GM21737 (cell line): ENCODE data around the gene CA6.
"Not testable (repeated sequence)": the region's sequence is repeated elsewhere in the genome, so short reads cannot be mapped to it uniquely, and the experiment has no call there.

Experiments
- ATAC-seq: cut with Tn5 transposase; IDR thresholded peaks from one replicate; pipeline ENCODE4 v1.9.1; 2021; ENCODE audit warnings: mild to moderate bottlenecking, moderate library complexity; ENCODE audit not compliant: unreplicated experiment

Gene CA6

DNA sequence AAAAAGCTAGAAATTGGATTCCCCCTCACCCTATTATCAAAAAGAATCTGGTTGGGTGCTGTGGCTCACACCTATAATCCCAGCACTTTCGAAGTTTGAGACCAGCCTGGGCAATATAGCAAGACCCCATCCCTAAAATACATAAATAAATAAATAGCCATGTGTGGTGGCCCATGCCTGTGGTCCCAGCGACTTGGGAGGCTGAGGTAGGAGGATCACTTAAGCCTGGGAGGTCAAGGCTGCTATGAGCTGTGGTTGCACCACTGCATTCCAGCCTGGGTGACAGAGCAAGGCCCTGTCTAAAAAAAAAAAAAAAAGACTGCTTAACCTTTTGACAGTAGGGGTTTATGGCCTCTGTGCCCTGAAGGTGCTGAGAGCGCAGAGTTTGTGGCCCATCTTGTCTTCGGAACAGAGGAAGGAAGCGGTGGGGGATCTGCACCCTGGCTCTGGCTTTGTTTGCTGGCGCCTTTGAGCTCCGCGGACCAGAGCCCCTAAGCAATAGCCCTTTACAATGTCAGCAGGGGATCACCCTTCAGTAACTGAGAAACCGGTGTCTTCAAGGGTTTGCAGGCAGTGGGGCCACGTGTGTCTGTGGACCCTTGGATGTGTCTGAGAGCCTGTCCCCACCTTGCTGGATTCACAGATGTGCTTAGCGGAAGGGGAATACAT is 58.5 kb downstream of the CA6 start:
- ATAC-seq = no peak

GRCh38 chr1:9004700-9005394 is 59.2 kb downstream of the CA6 start:
- no peak for ATAC-seq

DNA sequence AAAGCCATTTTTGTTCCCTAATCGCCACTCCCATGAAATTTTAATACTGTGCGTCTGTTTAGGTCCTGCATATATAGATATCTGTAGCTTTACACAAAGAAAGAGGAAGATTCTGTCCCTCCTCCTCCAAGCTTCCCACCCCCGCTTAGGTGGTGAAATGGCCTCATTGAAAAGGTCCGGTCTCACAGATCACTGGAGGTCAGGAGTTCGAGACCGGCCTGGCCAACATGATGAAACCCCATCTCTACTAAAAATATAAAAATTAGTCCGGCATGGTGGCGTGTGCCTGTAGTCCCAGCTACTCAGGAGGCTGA is 59.7 kb downstream of the CA6 start:
- ATAC-seq = no peak

DNA sequence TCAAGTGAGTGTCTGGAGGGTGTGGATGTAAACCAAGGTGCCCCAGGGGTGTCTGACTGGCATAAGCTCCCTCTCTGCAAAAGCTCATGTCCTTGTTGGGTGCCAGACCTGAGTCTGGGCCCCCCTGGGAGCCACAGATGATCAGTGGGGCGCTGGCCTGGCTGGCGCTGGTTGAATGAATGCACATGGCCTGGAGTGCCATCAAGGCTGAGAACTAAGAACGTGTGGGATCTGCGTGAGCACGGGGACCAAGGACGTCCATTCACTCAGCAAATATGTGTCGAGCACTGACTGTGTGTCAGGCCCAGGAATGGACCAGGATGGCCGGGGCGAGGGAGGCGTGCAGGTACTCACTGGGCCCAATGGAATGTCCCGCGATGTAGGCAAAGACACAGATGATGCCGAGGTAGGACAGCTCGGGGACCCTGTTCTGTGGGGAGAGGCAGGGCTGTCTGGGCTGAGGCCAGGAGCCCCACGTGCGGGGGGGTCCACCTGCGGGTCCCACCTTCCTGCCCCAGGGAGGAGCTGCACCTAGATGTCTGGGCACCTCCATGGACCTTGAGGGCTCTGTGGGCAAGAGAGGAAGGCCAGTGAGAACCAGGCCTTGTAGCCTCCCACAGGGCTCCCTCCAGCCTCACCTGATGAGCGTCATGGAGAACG is 61.4 kb downstream of the CA6 start:
- ATAC-seq = no peak

DNA sequence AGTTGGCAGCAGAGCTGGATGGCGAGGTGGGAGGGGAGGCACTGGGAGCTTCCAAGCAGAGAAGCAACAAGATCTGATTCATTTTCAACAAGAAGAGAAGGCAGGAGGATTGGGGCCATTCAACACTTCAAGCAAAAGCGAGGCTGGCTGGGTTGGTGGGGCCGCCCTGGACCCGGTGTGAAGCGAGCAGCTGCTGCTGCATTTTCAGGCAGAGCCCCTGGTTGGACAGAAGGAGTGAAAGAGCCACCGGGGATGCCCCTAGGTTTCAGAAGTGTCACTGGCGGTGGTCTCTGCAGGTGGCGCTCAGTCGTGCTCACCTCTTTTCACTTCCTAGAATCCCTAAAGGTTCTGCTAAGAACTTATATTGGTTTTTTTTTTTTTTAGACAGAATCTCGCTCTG is 62.6 kb downstream of the CA6 start:
- ATAC-seq = no peak

DNA sequence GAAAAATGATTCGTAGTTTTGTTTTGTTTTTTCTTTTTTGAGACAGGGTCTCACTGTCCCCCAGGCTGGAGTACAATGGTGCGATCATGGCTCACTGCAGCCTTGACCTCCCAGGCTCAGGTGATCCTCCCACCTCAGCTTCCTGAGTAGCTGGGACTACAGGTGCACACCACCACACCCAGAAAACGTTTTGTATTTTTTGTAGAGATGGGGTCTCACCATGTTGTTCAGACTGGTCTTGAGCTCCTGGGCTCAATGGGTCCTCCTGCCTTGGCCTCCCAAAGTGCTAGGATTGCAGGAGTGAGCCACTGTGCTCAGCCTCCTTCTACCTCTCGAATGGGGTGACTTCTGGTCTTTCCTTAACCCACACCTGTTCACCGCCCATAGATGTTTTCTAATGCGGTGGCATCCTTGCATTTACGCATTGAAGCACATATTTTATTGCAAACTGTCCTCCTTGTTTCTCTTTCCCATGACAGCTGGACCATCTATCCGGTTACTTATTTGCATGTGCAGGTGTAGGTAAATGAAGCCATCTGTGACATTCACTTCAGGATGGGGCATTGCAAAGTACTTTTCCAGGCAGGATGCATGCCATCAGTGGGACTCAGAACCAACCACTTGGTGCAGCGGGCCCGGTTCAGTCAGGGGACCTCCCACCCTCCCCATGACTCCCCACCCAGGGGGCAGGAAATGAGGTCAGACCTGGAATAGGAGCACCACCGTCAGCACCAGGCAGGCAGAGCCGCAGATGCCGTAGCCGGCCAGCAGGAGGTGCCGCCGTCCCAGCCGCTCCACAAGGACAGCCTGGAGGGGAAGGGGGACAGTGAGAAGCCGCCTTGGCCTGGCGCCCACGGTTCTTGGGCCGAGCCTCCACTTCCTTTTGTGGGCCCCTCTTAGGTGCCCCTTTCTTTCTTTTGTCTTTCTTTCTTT is 64.0 kb downstream of the CA6 start:
- no peak for ATAC-seq

GRCh38 chr1:9010781-9011323 is 65.2 kb downstream of the CA6 start:
- peak; percentile 52 for ATAC-seq

GRCh38 chr1:9013819-9014218 is 68.2 kb downstream of the CA6 start:
- no peak for ATAC-seq

GRCh38 chr1:9014475-9015375 is 69.1 kb downstream of the CA6 start:
- ATAC-seq = no peak

DNA sequence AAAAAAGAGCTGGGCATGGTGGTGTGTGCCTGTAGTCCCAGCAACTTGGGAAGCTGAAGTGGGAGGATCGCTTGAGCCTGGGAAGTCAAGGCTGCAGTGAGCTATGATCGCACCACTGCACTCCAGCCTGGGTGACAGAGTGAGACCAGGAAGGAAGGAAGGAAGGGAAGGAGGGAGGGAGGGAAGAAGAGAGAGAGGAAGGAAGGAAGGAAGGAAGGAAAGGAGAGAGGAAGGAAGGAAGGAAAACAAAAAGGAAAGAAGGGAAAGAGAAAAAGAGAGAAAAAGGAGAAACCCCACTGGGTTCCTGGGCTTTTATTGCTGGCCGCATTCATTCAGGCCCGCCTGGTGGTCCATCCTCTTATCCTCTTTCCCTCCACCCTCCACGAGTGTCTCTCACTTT is 70.8 kb downstream of the CA6 start:
- ATAC-seq = no peak

DNA sequence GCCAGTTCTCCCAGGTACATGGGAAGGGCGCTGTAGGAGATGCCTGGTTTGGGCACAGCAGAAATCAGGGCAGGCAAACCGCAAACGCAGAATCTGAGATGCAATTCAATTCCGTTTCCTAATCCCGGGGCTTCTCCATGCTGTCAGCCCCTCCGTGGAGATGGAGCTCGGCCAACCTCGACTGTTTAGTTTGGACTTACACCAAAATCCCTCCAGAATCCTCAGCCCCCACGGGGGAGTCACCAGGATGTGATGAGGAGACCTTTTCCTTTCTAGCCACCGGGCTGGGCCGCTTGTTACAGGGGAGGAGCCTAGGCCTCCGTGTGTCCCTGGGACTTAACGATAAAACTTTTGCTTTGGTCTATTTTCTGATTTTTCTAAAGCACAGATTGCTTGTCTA is 72.7 kb downstream of the CA6 start:
- no peak for ATAC-seq

DNA sequence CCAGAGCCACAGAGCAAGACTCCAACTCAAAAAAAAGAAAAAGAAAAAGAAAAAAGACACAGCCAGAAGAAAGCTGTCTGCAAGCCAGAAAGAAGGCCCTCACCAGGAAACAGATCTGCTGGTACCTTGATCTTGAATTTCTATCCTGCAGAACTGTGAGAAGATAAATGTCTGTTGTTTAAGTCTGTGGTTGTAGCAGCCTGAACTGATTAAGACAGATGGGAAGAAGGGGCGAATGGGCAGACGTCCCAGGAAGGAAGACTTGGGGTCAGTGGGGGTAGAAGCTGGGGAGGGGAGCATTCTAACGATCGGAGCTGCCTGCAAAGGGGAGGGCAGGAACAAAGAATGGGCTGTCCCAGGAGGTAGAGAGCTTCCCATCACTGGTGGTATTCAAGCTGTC is 74.2 kb downstream of the CA6 start:
- ATAC-seq = no peak

DNA sequence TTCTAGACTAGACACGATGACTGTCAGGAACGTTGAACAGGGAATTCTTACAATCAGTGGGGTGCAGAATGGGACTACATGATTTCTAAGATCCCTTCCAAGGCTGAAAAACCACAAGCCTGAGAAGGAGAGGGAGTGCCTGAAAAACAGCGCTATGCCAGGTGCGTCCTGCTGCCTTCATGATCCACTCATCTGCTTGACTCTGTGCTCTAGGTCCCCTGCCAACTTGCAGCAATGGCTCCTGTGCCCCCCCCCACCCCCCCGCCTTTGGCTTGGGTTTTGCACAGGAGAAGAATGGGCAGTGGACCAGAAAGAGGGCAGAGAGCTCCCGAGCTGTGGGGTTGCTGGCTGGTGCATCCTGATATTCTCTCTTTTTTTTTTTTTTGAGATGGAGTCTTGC is 74.6 kb downstream of the CA6 start:
- no peak for ATAC-seq

DNA sequence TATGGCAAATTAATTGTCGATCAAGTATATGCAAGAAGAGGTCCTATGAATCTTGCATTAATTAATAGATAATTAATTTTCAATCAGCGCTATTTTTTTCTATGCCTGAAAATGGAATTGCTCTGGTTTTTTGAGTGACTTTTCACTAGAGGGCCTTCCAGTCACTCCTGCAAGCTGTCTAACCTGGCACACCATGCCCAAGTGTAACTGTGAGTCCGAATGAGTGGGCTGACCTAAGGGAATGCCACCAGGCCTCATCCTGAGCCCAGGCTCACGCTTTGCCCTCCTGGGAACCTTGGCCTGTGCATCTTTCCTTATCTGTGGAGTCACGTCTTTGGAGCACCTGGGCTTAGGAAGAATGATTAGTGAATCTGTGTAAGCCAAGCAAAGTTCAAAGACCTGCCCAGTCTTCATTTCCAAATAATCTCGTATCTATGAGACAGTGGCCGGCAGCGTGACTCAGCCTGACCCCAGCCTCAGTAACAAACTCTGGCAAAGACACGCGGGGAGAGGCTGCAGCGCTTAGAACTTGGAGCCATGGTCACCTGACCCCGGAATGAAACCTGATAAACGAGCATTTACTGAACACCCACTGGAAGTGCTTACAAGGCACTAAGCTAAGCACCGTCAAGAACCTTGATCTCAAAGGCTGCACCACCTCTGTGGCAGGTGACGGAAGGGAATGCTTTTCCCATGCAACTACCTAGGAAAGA is 76.5 kb downstream of the CA6 start:
- not testable (repeated sequence) for ATAC-seq

GRCh38 chr1:9022773-9023172 is 77.1 kb downstream of the CA6 start:
- ATAC-seq = no peak
